NCI-H2081 (cell line): ENCODE measurements around the gene ACOT4.
"Not testable (repeated sequence)": the region's sequence is repeated elsewhere in the genome, so short reads cannot be mapped to it uniquely, and the experiment has no call there.

Experiments
- DNase-seq, 2 experiments: peaks; one replicate each; lab custom pipeline; 2025; lab: John Stamatoyannopoulos, UW

The ACOT4 gene

GRCh38 chr14:73577214-73577613 lies 14.5 kb upstream of the ACOT4 start:
- DNase-seq: not testable (repeated sequence)

- not testable (repeated sequence) for DNase-seq
These were observed 9.3 kb upstream of the ACOT4 start for GRCh38 chr14:73582102-73582979.

- DNase-seq: no peak
These were observed 3.0 kb upstream of the ACOT4 start for GRCh38 chr14:73588695-73589094.

- no peak for DNase-seq
These were observed 2.6 kb upstream of the ACOT4 start for GRCh38 chr14:73589116-73589515.

GRCh38 chr14:73590673-73591004 lies 1.0 kb upstream of the ACOT4 start:
- not testable (repeated sequence) for DNase-seq

DNA sequence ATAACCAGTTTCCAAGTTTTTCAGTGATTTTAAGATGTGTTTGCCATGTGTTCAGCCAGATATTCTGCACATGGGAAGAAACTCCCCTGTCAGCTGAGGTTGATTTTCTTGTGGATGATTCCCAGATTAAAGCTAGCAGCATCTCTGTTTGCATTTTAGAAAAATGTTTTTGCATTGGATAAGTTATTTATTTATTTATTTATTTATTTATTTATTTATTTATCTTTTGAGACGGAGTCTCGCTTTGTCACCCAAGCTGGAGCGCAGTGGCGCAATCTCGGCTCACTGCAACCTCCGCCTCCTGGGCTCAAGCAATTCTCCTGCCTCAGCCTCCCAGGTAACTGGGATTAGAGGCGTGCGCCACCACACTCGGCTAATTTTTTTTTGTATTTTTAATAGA lies 2.8 kb downstream of the ACOT4 start:
- no peak for DNase-seq

DNA sequence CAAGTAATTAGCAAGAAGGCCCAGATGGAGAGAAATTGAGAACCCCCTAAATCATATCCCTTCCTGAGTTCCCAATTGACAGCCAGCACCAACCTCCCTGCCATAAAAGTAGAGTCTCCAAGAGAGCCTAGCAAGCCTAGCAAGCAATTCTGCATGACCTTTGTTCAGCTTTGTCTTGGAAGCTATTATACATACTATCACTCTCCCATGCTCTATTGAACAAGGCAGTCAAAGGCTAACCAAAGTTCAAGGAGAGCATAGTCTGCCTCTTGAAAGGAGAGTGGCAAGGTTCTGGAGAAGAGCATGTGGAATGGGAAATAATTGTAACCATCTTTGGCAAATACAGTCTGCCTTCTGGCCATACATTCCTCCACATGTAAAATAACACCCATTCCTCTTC lies 7.8 kb downstream of the ACOT4 start:
- no peak for DNase-seq

GRCh38 chr14:73602994-73603393 lies 11.3 kb downstream of the ACOT4 start:
- DNase-seq: no peak

GRCh38 chr14:73606271-73606670 lies 14.6 kb downstream of the ACOT4 start:
- no peak for DNase-seq

GRCh38 chr14:73607241-73607640 lies 15.6 kb downstream of the ACOT4 start:
- no peak for DNase-seq

DNA sequence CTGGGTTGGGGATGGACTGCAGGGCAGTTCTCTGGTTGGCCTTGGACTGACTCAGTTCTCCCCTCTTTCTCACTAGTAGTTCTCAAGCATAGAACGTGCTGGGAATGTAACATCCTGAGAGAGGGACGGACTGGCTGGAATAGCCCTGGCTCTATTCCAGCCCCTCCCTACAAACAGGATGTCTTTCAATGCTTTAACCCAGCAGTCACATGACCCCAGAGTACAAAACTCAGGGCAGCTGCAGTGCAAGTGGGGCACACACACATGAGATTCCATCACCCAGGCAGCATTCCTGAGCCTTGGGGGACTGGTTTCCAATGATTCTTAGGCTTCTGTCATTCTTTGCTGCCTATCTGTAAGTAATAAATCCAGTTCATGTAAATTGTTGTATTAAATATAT lies 19.0 kb downstream of the ACOT4 start:
- DNase-seq: peak in 1 of 2 experiments; percentile 17

DNA sequence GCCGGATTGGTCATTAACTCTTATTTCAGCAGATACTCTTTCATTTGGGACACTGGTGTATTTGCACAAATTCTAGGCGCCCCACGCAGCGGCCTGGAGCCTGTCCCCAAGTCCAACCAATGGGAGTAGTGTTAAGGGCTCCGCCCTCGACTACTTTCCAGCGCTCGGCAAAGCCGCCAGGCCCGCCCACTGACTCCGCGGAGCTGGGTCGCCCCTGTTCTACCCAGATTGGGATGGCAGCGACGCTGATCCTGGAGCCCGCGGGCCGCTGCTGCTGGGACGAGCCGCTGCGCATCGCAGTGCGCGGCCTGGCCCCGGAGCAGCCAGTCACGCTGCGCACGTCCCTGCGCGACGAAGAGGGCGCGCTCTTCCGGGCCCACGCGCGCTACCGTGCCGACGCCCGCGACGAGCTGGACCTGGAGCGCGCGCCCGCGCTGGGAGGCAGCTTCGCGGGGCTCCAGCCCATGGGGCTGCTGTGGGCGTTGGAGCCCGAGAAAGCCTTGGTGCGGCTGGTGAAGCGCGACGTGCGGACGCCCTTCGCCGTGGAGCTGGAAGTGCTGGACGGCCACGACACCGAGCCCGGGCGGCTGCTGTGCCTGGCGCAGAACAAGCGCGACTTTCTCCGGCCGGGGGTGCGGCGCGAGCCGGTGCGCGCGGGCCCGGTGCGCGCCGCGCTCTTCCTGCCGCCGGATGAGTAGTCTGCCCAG lies 20.8 kb downstream of the ACOT4 start, which contains the start of gene ACOT6:
Gene ACOT6, plus strand, starts transcription at position 179 of the 707 bp plus-strand sequence. Its CDS starts 55 bp downstream, at position 234.
- DNase-seq: peak; percentile 9 to 58

- DNase-seq: no peak
These were observed 21.3 kb downstream of the ACOT4 start for GRCh38 chr14:73613046-73613383.

GRCh38 chr14:73613419-73613963 lies 21.8 kb downstream of the ACOT4 start:
- no peak for DNase-seq

- DNase-seq: no peak
These were observed 25.2 kb downstream of the ACOT4 start for GRCh38 chr14:73616831-73617230.

DNA sequence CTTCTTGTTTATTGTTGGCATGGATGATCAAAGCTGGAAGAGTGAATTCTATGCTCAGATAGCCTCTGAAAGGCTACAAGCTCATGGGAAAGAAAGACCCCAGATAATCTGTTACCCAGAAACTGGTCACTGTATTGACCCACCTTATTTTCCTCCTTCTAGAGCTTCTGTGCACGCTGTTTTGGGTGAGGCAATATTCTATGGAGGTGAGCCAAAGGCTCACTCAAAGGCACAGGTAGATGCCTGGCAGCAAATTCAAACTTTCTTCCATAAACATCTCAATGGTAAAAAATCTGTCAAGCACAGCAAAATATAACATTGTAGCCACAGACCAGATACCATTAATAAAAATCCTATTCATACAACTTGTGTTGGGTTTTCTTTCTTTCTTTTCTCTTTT lies 27.9 kb downstream of the ACOT4 start:
- no peak for DNase-seq

DNA sequence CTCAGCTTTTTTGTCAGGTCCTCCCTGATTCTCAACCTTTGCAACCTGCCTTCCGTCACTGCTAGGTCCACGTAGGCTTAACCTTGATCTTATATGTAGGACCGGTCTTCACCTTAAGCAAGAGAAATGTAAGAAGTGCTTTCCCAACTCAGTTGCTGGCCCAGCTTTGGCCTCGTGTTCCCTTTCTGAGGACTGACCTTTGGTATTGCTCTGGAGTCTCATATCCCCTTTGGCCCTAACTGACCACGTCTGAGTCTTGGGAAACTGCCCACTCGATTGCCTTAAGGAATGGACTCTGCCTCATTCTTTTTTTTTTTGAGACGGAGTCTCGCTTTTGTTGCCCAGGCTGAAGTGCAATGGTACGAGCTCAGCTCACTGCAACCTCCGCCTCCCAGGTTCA lies 28.6 kb downstream of the ACOT4 start:
- no peak for DNase-seq

GRCh38 chr14:73623504-73624054 lies 31.9 kb downstream of the ACOT4 start:
- no peak for DNase-seq

GRCh38 chr14:73625706-73626105 lies 34.0 kb downstream of the ACOT4 start:
- no peak for DNase-seq

- no peak for DNase-seq
These were observed 35.5 kb downstream of the ACOT4 start for GRCh38 chr14:73627151-73627558.

- no peak for DNase-seq
These were observed 38.5 kb downstream of the ACOT4 start for GRCh38 chr14:73630009-73630780.
